ENCODE data around the gene CROCC2. TPM values are rescaled to one million over a fixed set of nuclear protein-coding genes. Genes with fewer than 3 reads are reported as not detected.

CROCC2 gene
- total and polyA plus RNA-seq, 2 of the 13 experiments (the other 11 are each of a cell fraction or from before 2014, with no cell fraction given): not detected

DNA sequence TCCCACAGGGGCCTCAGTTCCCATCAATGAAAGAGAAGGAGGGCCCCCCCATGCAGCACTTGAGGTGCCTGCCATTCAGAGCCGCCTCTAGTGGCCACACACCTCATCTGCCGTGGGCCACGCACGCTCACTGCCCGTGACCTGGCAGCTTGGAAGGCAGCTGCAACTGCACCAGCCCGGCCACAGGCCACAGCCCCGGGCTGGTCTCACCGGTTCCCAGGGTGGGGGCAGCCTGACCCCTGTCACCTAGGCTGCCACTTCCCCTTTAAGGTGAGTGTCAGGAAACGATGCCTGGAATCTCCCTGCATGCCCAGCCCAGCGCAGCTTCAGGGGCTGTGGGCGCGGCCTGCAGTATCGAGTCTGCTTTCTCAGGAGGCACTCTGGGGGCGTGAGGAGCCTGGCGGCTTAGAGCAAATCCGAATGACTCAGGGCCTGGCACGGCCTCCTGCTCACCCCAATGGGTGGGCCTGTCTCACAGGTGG lies 12.7 kb upstream of the CROCC2 start:
- in situ Hi-C loops (cut with HindIII; ENCODE audit: extremely low pct_ligation_motif_present, low pct_unique_long_range_greater_than_20kb) (no loop called here), intact Hi-C loops (cut with micrococcal nuclease; ENCODE audit: unreplicated experiment) (no loop called here)
- WGBS (ENCODE audit: low lambda C conversion rate): 45% methylated on average over 11 of the region's 17 CpGs
- no peak for FAIRE-seq
- Histone ChIP-seq H3K4me3 (replicated peaks in 1 of 3; ENCODE audit: insufficient read depth in 1 of 3, low read depth in 2 of 3, low read length in 3 of 3) (no peak overlapping the region; a peak in 1 of 6 replicates), H3K27ac (ENCODE audit: extremely low read length, insufficient read depth, low read length) (no peak overlapping the region), H3K9ac (ENCODE audit: insufficient read depth, low read depth, low read length) (no peak overlapping the region), H3K36me3 (replicated peaks in 1 of 2; ENCODE audit: control insufficient read depth in 1 of 2, insufficient read depth in 2 of 2, low read length in 2 of 2) (no peaks in the 10 kb centered on the region), H3K27me3 (ENCODE audit: control insufficient read depth in 1 of 2, insufficient read depth in 2 of 2, low read length in 2 of 2) (no peaks in the 10 kb centered on the region; a peak in 1 of 5 replicates), H4K20me1 (ENCODE audit: insufficient read depth, low read length) (no peaks in the 10 kb centered on the region), H3K9me3 (ENCODE audit: low read length) (no peaks in the 10 kb centered on the region), H3K4me1 (ENCODE audit: insufficient read depth, low read length) (peaks cover 89% of the 10 kb centered on the region), H3K4me2 (ENCODE audit: low read depth, low read length) (peak overlapping the region; percentile 19; the same call in 1 of the 2 replicates), H2AFZ (ENCODE audit: low read length) (no peak overlapping the region), H3K79me2 (ENCODE audit: insufficient read depth, low read length) (no peaks in the 10 kb centered on the region)
- DNase-seq (ENCODE audit: low spot score): no peak
- TF ChIP-seq PBX3 (CRISPR knock-in tag; IDR thresholded peaks at IDR 0.05; ENCODE audit: borderline replicate concordance) (no peak), CTCF (CRISPR knock-in tag; IDR thresholded peaks at IDR 0.05) (peak; percentile 17; the same call in 1 of the 2 replicates), ZFX (CRISPR knock-in tag; IDR thresholded peaks at IDR 0.05; ENCODE audit: low read depth) (peak; percentile 34; the same call in 1 of the 2 replicates), ZNF724P (CRISPR knock-in tag; IDR thresholded peaks at IDR 0.05; ENCODE audit: borderline replicate concordance) (0 out of 2 replicates have a peak, but pooled peaks have one; percentile 36), ELF3 (CRISPR knock-in tag; IDR thresholded peaks at IDR 0.05) (no peak), CHD2 (IDR thresholded peaks at IDR 0.05; ENCODE audit: low read depth, low read length) (no peak), HIVEP1 (CRISPR knock-in tag; IDR thresholded peaks at IDR 0.05) (0 out of 2 replicates have a peak, but pooled peaks have one; percentile 61), MXD1 (CRISPR knock-in tag; IDR thresholded peaks at IDR 0.05) (0 out of 2 replicates have a peak, but pooled peaks have one; percentile 49), HNRNPL (IDR thresholded peaks at IDR 0.05; ENCODE audit: low read depth, low read length) (0 out of 2 replicates have a peak, but pooled peaks have one; percentile 21), ZSCAN21 (CRISPR knock-in tag; IDR thresholded peaks at IDR 0.05; ENCODE audit: borderline replicate concordance) (no peak)
- TF ChIP-seq, protein P1, sequence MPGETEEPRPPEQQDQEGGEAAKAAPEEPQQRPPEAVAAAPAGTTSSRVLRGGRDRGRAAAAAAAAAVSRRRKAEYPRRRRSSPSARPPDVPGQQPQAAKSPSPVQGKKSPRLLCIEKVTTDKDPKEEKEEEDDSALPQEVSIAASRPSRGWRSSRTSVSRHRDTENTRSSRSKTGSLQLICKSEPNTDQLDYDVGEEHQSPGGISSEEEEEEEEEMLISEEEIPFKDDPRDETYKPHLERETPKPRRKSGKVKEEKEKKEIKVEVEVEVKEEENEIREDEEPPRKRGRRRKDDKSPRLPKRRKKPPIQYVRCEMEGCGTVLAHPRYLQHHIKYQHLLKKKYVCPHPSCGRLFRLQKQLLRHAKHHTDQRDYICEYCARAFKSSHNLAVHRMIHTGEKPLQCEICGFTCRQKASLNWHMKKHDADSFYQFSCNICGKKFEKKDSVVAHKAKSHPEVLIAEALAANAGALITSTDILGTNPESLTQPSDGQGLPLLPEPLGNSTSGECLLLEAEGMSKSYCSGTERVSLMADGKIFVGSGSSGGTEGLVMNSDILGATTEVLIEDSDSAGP (CRISPR knock-in tag; IDR thresholded peaks at IDR 0.05; ENCODE audit: borderline replicate concordance): peak; percentile 96
- ChIA-PET POLR2A (interaction anchor here (1.0 to 9.3 kb wide), 2 partner anchors 19 to 36 kb away, joined by 3 to 63 read pairs; no protein-coding TSS in a partner anchor), CTCF (ENCODE audit: low intra/inter-chr PET ratio, low total read pairs) (no interaction called here)
- no peak for ATAC-seq
- BruUV-seq (replicated peaks): no TSS peak

Data from HepG2 (cell line).